MM.1S (cell line): ENCODE measurements around the gene DCAF16.

Source experiments
- CTCF ChIP-seq: fragments of 300-600 bp; sonication (generic); IDR thresholded peaks from 2 replicates; pipeline ENCODE4 v1.5.1; 2016; ENCODE audit warnings: antibody characterized with exemption, low read length, mixed read lengths
- EZH2 ChIP-seq: fragments of 300-600 bp; sonication (generic); optimal IDR thresholded peaks from 2 replicates; pipeline ENCODE3; 2017; ENCODE audit warnings: low read depth, mild to moderate bottlenecking, antibody characterized with exemption, low read length, mixed read lengths

GRCh38 chr4:17780501-17781299, 29.9 kb downstream of the DCAF16 start:
- no peak for TF ChIP-seq CTCF
- no peak for TF ChIP-seq EZH2
